Ishikawa (cell line): ENCODE data around the gene MRPS23.

Experiments
- CEBPB ChIP-seq: IDR thresholded peaks from 2 replicates; pipeline ENCODE4 v1.6.1; 2012
- CREB1 ChIP-seq: IDR thresholded peaks from 2 replicates; pipeline ENCODE4 v1.6.1; 2012; ENCODE audit warnings: low read depth
- EGR1 ChIP-seq: IDR thresholded peaks from 2 replicates; pipeline ENCODE4 v1.6.1; 2012
- EP300 ChIP-seq: IDR thresholded peaks from 2 replicates; pipeline ENCODE4 v1.6.1; 2012; ENCODE audit warnings: borderline replicate concordance
- FOXM1 ChIP-seq: IDR thresholded peaks from 2 replicates; pipeline ENCODE4 v1.6.1; 2012; ENCODE audit warnings: low read depth, borderline replicate concordance
- NFIC ChIP-seq: IDR thresholded peaks from 2 replicates; pipeline ENCODE4 v1.6.1; 2012
- RAD21 ChIP-seq: IDR thresholded peaks from 2 replicates; pipeline ENCODE4 v1.6.1; 2012; ENCODE audit warnings: low read depth
- TAF1 ChIP-seq: IDR thresholded peaks from 2 replicates; pipeline ENCODE4 v1.6.1; 2012; ENCODE audit warnings: low read depth, mild to moderate bottlenecking
- TCF12 ChIP-seq: IDR thresholded peaks from 2 replicates; pipeline ENCODE4 v1.6.1; 2012; ENCODE audit warnings: low read depth
- TEAD4 ChIP-seq: IDR thresholded peaks from 2 replicates; pipeline ENCODE4 v1.6.1; 2012
- YY1 ChIP-seq: IDR thresholded peaks from 2 replicates; pipeline ENCODE4 v1.6.1; 2012; ENCODE audit warnings: low read depth
- ZBTB7A ChIP-seq: IDR thresholded peaks from 2 replicates; pipeline ENCODE4 v1.6.1; 2012; ENCODE audit warnings: low read depth
- TF ChIP-seq, protein P1 (sequence below): IDR thresholded peaks from 2 replicates; pipeline ENCODE4 v1.6.1; 2012
- TF ChIP-seq, protein P2 (sequence below): IDR thresholded peaks from 2 replicates; pipeline ENCODE4 v1.6.1; 2012; ENCODE audit warnings: low read depth, mild to moderate bottlenecking
- TF ChIP-seq, protein P3 (sequence below): IDR thresholded peaks from 2 replicates; pipeline ENCODE4 v1.6.1; 2012

The MRPS23 gene

DNA sequence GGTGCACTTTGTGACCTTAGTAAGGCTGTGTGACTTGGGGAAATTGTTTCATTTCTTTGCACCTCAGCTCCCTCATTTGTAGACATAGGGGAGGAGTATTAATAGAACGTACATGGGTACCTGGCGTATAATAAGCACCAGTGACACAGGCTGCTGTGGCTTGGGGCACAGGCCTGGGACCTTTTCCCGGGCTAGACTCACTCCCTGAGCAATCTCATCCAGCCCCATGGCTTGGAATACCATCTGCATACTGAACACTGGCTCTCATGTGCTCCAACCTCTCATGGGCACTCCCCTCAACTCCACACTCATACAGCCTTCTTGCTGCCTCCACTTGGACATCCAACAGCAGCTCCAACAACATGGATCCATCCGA lies 41.0 kb upstream of the MRPS23 start:
- TF ChIP-seq NFIC (no peak), TCF12 (no peak), FOXM1 (no peak), CEBPB (no peak), YY1 (no peak), CREB1 (no peak), RAD21 (no peak), EP300 (no peak), TEAD4 (no peak), EGR1 (no peak), ZBTB7A (no peak), TAF1 (no peak)
- TF ChIP-seq, protein P1, sequence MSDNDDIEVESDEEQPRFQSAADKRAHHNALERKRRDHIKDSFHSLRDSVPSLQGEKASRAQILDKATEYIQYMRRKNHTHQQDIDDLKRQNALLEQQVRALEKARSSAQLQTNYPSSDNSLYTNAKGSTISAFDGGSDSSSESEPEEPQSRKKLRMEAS, result no peak
- TF ChIP-seq, protein P2, sequence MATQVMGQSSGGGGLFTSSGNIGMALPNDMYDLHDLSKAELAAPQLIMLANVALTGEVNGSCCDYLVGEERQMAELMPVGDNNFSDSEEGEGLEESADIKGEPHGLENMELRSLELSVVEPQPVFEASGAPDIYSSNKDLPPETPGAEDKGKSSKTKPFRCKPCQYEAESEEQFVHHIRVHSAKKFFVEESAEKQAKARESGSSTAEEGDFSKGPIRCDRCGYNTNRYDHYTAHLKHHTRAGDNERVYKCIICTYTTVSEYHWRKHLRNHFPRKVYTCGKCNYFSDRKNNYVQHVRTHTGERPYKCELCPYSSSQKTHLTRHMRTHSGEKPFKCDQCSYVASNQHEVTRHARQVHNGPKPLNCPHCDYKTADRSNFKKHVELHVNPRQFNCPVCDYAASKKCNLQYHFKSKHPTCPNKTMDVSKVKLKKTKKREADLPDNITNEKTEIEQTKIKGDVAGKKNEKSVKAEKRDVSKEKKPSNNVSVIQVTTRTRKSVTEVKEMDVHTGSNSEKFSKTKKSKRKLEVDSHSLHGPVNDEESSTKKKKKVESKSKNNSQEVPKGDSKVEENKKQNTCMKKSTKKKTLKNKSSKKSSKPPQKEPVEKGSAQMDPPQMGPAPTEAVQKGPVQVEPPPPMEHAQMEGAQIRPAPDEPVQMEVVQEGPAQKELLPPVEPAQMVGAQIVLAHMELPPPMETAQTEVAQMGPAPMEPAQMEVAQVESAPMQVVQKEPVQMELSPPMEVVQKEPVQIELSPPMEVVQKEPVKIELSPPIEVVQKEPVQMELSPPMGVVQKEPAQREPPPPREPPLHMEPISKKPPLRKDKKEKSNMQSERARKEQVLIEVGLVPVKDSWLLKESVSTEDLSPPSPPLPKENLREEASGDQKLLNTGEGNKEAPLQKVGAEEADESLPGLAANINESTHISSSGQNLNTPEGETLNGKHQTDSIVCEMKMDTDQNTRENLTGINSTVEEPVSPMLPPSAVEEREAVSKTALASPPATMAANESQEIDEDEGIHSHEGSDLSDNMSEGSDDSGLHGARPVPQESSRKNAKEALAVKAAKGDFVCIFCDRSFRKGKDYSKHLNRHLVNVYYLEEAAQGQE, result no peak
- TF ChIP-seq, protein P3, sequence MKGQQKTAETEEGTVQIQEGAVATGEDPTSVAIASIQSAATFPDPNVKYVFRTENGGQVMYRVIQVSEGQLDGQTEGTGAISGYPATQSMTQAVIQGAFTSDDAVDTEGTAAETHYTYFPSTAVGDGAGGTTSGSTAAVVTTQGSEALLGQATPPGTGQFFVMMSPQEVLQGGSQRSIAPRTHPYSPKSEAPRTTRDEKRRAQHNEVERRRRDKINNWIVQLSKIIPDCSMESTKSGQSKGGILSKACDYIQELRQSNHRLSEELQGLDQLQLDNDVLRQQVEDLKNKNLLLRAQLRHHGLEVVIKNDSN, result no peak

DNA sequence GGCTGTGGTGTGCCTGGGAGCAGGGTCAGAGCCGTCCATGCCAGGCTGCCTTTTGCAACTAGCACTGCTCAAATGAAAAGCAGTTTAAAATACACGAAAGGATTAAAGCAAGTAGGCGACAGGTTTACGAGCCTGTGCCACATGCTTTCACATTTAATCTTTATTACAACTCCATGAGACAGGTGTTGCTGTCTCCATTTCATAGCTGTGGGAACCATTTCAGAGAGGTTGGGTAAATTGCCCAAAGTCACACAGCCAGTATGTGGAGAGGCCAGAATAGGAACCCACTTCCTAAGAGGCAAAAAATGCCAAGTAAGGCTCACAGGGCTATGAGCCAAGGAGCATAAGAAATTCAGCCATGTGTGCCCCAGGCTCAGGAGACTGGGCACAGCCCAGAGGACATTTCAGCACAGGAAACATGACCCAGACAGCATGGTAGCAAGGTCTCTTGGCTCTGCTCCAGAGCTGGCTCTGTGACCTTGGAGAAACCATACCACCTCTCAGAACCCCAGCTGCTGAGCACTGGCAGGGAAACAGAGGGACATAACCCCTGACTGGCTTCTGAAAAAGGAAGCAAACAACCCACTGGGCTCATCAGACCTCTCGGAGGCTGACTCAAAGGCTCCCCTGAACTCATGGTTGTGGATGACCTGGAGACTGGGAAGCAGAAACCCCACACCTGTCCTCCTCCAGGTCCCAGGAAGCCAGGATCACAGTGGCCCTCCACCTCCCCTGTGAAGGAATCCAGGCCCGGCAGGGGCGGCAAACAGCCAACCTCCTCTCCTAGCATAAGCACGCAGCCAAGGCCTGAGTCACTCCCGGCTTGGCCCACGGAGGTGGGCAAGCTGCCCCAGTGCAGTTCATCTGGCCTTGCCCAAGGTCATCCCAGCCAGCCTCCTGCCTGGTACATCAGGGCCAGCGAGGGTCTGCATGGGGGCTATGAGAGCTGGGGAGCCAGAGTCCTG lies 40.3 kb upstream of the MRPS23 start:
- TF ChIP-seq, protein P3, result no peak
- TF ChIP-seq TCF12 (peak; percentile 96), FOXM1 (peak; percentile 90), TAF1 (no peak), RAD21 (peak; percentile 20; the same call in 1 of the 2 replicates), NFIC (peak; percentile 95), TEAD4 (peak; percentile 86), ZBTB7A (peak; percentile 91), EGR1 (0 out of 2 replicates have a peak, but pooled peaks have one; percentile 11), EP300 (peak; percentile 91), CEBPB (peak; percentile 21; the same call in 1 of the 2 replicates), YY1 (peak; percentile 65; the same call in 1 of the 2 replicates), CREB1 (no peak)
- TF ChIP-seq, protein P1, result peak; percentile 82
- TF ChIP-seq, protein P2, result no peak

DNA sequence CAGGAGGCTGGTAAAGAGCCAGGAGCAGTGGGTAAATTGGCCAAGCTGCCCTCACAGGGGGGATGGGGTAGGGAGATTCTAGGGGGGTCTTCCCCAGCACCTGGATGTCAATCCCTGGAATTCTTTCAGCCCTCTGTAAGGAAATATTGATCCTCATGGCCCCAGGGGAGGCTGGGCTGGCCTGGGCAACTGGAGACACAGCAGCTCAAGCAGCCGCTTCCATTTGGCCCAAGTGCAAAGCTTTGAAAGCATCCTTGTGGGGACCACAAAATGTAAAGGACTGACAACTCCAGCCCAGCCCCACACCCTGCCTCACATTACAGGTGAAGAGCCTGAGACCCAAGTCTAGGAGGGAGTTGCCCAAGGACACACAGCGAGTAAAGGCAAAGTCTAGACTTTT lies 39.4 kb upstream of the MRPS23 start:
- TF ChIP-seq, protein P3, result no peak
- TF ChIP-seq, protein P1, result no peak
- TF ChIP-seq TAF1 (no peak), CEBPB (no peak), TCF12 (no peak), RAD21 (no peak), EP300 (no peak), NFIC (no peak), EGR1 (no peak), CREB1 (no peak), FOXM1 (no peak), ZBTB7A (no peak), YY1 (no peak), TEAD4 (no peak)
- TF ChIP-seq, protein P2, result no peak
